Naive thymus-derived CD4-positive, alpha-beta T cell (primary cell): Measurements from ENCODE around the gene USP17L30. TPM values are rescaled to one million over a fixed set of nuclear protein-coding genes. Genes with fewer than 3 reads are reported as not detected.
"Not testable (repeated sequence)": the region's sequence is repeated elsewhere in the genome, so short reads cannot be mapped to it uniquely, and the experiment has no call there.

Source experiments
- ATAC-seq: fragments of 150-1000 bp; cut with Tn5 transposase; 2 replicates; pipeline ENCODE4 v1.10.0; 2021; ENCODE audit warnings: mild to moderate bottlenecking, moderate library complexity
- CTCF ChIA-PET: fragments of 350-600 bp; sonication (Branson Sonifier 250); formaldehyde crosslinking; loops from one replicate; lab custom pipeline; 2021; ENCODE audit warnings: antibody characterized with exemption; lab: Charles Lee
- POLR2A ChIA-PET: fragments of 350-600 bp; sonication (Branson Sonifier 250); formaldehyde crosslinking; loops from one replicate; lab custom pipeline; 2021; ENCODE audit warnings: antibody characterized with exemption, inconsistent platforms; lab: Charles Lee
- DNase-seq, 9 donors: peaks; one replicate each; pipeline versions ENCODE4 v3.0.0 to v3.0.0-alpha.2; 2020 to 2022; ENCODE audit warnings: mixed read lengths in 1 of 9
- H3K27ac ChIP-seq: one replicate; pipeline ENCODE4 v1.7.0; 2013; ENCODE audit warnings: mild to moderate bottlenecking, low read depth, low read length, moderate library complexity
- H3K27me3 ChIP-seq, 2 donors: one replicate each; pipeline ENCODE4 v1.7.0; 2013; ENCODE audit warnings: low read length in 2 of 2, mild to moderate bottlenecking in 2 of 2, moderate library complexity in 2 of 2; ENCODE audit not compliant: control insufficient read depth in 2 of 2, insufficient read depth in 2 of 2
- H3K36me3 ChIP-seq, 3 experiments: 1 replicate in 2 of 3; 2 replicates in 1 of 3; pipeline ENCODE4 v1.7.0; 2013; ENCODE audit warnings: low read length in 3 of 3, mild to moderate bottlenecking in 3 of 3, moderate library complexity in 1 of 3; ENCODE audit not compliant: insufficient read depth in 3 of 3, control insufficient read depth in 2 of 3
- H3K4me1 ChIP-seq, 2 donors: one replicate each; pipeline ENCODE4 v1.7.0; 2013; ENCODE audit warnings: low read length in 2 of 2, mild to moderate bottlenecking in 2 of 2, moderate library complexity in 1 of 2; ENCODE audit not compliant: control insufficient read depth in 2 of 2, insufficient read depth in 2 of 2
- H3K4me3 ChIP-seq: 2 replicates; pipeline ENCODE4 v1.7.0; 2013; ENCODE audit warnings: mild to moderate bottlenecking, low read length
- H3K9me3 ChIP-seq, 3 experiments: 1 replicate in 2 of 3; 2 replicates in 1 of 3; pipeline ENCODE4 v1.7.0; 2013; ENCODE audit warnings: low read length in 3 of 3; ENCODE audit not compliant: control insufficient read depth in 2 of 3
- H3K27ac Mint-ChIP-seq, 9 donors: one replicate each; pipeline ENCODE4 v1.8.0; 2020 to 2022; ENCODE audit warnings: mixed read lengths in 9 of 9, mild to moderate bottlenecking in 8 of 9, moderate library complexity in 5 of 9, inconsistent platforms in 2 of 9
- H3K27me3 Mint-ChIP-seq, 5 donors: one replicate each; pipeline ENCODE4 v1.8.0; 2021 to 2022; ENCODE audit warnings: mixed read lengths in 5 of 5, mild to moderate bottlenecking in 1 of 5
- H3K36me3 Mint-ChIP-seq, 5 donors: one replicate each; pipeline ENCODE4 v1.8.0; 2020 to 2022; ENCODE audit warnings: mixed read lengths in 5 of 5, mild to moderate bottlenecking in 3 of 5, inconsistent platforms in 1 of 5
- H3K4me1 Mint-ChIP-seq, 7 donors: one replicate each; pipeline ENCODE4 v1.8.0; 2020 to 2022; ENCODE audit warnings: mixed read lengths in 7 of 7, mild to moderate bottlenecking in 3 of 7, inconsistent platforms in 1 of 7
- H3K4me3 Mint-ChIP-seq, 10 donors: one replicate each; pipeline ENCODE4 v1.8.0; 2020 to 2022; ENCODE audit warnings: mild to moderate bottlenecking in 10 of 10, mixed read lengths in 10 of 10, moderate library complexity in 6 of 10, inconsistent platforms in 2 of 10
- H3K9me3 Mint-ChIP-seq, 11 donors: one replicate each; pipeline ENCODE4 v1.8.0; 2020 to 2022; ENCODE audit warnings: mixed read lengths in 11 of 11, mild to moderate bottlenecking in 4 of 11, inconsistent platforms in 1 of 11, moderate library complexity in 1 of 11
- intact Hi-C, 2 donors: fragments of 100-400 bp; cut with micrococcal nuclease; formaldehyde crosslinking; loops; one replicate each; pipeline ENCODE4 v1.15.1; 2023
- polyA plus RNA-seq, 2 donors: library from polyadenylated mRNA; unstranded; fragments of 300-500 nt; fragmentation: Illumina TruSeq; gene quantifications; one replicate each; pipeline ENCODE4 v1.2.3, GENCODE V29; 2021
- total RNA-seq, 6 experiments: library from RNA in 5 of 6; stranded (reverse) in 5 of 6; gene quantifications; 1 replicate in 5 of 6; 2 replicates in 1 of 6; pipeline ENCODE4 v1.2.3 and lab custom pipeline; 2021 to 2026

Gene USP17L30
- total and polyA plus RNA-seq, 7 experiments from 2014 or later: not detected

GRCh38 chr4:9389001-9389400, 26.1 kb downstream of the USP17L30 start:
- ATAC-seq, DNase-seq, H3K4me1 Mint-ChIP-seq, H3K27me3 ChIP-seq, H3K27ac ChIP-seq, H3K36me3 ChIP-seq, H3K36me3 Mint-ChIP-seq, POLR2A ChIA-PET, H3K27ac Mint-ChIP-seq, CTCF ChIA-PET, H3K9me3 Mint-ChIP-seq, H3K4me3 Mint-ChIP-seq, H3K9me3 ChIP-seq, H3K4me1 ChIP-seq, H3K4me3 ChIP-seq, intact Hi-C loops: not testable (repeated sequence)
- peaks cover 4 to 14% (median 9%) of the 10 kb centered on the region in 5 donors for H3K27me3 Mint-ChIP-seq

GRCh38 chr4:9405774-9406173, 42.8 kb downstream of the USP17L30 start:
- intact Hi-C loops, DNase-seq, H3K36me3 ChIP-seq, H3K4me1 ChIP-seq, H3K4me1 Mint-ChIP-seq, H3K27me3 ChIP-seq, CTCF ChIA-PET, H3K36me3 Mint-ChIP-seq, H3K27me3 Mint-ChIP-seq, H3K27ac ChIP-seq, POLR2A ChIA-PET, H3K4me3 Mint-ChIP-seq, H3K27ac Mint-ChIP-seq, ATAC-seq, H3K4me3 ChIP-seq, H3K9me3 ChIP-seq, H3K9me3 Mint-ChIP-seq: not testable (repeated sequence)

- H3K9me3 ChIP-seq, POLR2A ChIA-PET, H3K36me3 ChIP-seq, H3K27ac ChIP-seq, H3K4me3 ChIP-seq, H3K4me1 Mint-ChIP-seq, H3K4me1 ChIP-seq, H3K36me3 Mint-ChIP-seq, H3K27me3 ChIP-seq, H3K4me3 Mint-ChIP-seq, intact Hi-C loops, H3K27ac Mint-ChIP-seq, H3K9me3 Mint-ChIP-seq, ATAC-seq, DNase-seq, CTCF ChIA-PET, H3K27me3 Mint-ChIP-seq: not testable (repeated sequence)
These were observed 43.6 kb downstream of the USP17L30 start for GRCh38 chr4:9406491-9406890.

DNA sequence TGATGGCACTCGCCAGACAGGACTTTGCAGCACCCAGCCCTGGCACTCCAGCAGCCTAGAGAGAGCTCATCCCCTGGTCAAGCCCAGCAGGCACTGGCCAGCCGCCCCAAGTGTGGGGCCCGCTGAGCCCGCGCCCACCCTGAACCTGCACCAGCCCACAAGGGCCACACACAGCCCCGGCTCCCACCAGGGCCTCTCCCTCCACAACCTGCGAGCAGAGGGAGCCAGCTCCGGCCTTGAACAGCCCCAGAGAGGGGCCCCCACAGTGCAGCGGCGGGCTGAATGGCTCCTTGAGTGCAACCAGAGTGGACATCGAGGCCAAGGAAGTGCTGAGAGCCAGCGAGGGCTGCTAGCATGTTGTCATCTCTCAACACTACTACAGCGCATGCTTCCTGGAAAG, 46.9 kb downstream of the USP17L30 start:
- Mint-ChIP-seq H3K27me3 (peaks cover 0 to 4% (median under 1%) of the 10 kb centered on the region in 5 donors), H3K4me3 (no peak overlapping the region), H3K36me3 (no peaks in the 10 kb centered on the region), H3K9me3 (peaks cover 0 to 17% (median 5%) of the 10 kb centered on the region in 11 donors), H3K27ac (no peak overlapping the region), H3K4me1 (no peaks in the 10 kb centered on the region)
- intact Hi-C loops: no loop called here
- ATAC-seq: no peak
- no peak for DNase-seq
- H3K4me3 ChIP-seq: no peak overlapping the region
- no peaks in the 10 kb centered on the region for H3K9me3 ChIP-seq
- ChIA-PET POLR2A (no interaction called here), CTCF (no interaction called here)
- no peaks in the 10 kb centered on the region for H3K27me3 ChIP-seq
- H3K27ac ChIP-seq: no peak overlapping the region
- H3K36me3 ChIP-seq: no peaks in the 10 kb centered on the region
- no peaks in the 10 kb centered on the region for H3K4me1 ChIP-seq

Other genes starting within 250 kb of the USP17L30 start
- gene FAM90A26, start 192.7 kb upstream of the USP17L30 start, total RNA-seq: not detected
- gene FAM90A26, start 192.7 kb upstream of the USP17L30 start, polyA plus RNA-seq: not detected
- not detected for gene USP17L10, start 152.5 kb upstream of the USP17L30 start, total RNA-seq
- gene USP17L10, start 152.5 kb upstream of the USP17L30 start, polyA plus RNA-seq: not detected
- not detected for gene USP17L11, start 147.7 kb upstream of the USP17L30 start, total RNA-seq
- gene USP17L11, start 147.7 kb upstream of the USP17L30 start, polyA plus RNA-seq: not detected
- gene USP17L12, start 143.0 kb upstream of the USP17L30 start, total RNA-seq: not detected
- gene USP17L12, start 143.0 kb upstream of the USP17L30 start, polyA plus RNA-seq: not detected
- gene USP17L13, start 138.2 kb upstream of the USP17L30 start, total RNA-seq: not detected
- not detected for gene USP17L13, start 138.2 kb upstream of the USP17L30 start, polyA plus RNA-seq
- gene USP17L15, start 128.7 kb upstream of the USP17L30 start, total RNA-seq: not detected
- gene USP17L15, start 128.7 kb upstream of the USP17L30 start, polyA plus RNA-seq: not detected
- not detected for gene USP17L17, start 119.2 kb upstream of the USP17L30 start, total RNA-seq
- gene USP17L17, start 119.2 kb upstream of the USP17L30 start, polyA plus RNA-seq: not detected
- gene USP17L18, start 114.5 kb upstream of the USP17L30 start, total RNA-seq: not detected
- not detected for gene USP17L18, start 114.5 kb upstream of the USP17L30 start, polyA plus RNA-seq
- gene USP17L19, start 109.8 kb upstream of the USP17L30 start, total RNA-seq: not detected
- gene USP17L19, start 109.8 kb upstream of the USP17L30 start, polyA plus RNA-seq: not detected
- gene USP17L20, start 105.0 kb upstream of the USP17L30 start, total RNA-seq: not detected
- not detected for gene USP17L20, start 105.0 kb upstream of the USP17L30 start, polyA plus RNA-seq
- gene USP17L21, start 100.3 kb upstream of the USP17L30 start, total RNA-seq: not detected
- not detected for gene USP17L21, start 100.3 kb upstream of the USP17L30 start, polyA plus RNA-seq
- not detected for gene USP17L22, start 95.5 kb upstream of the USP17L30 start, total RNA-seq
- gene USP17L22, start 95.5 kb upstream of the USP17L30 start, polyA plus RNA-seq: not detected
- gene USP17L24, start 38.0 kb upstream of the USP17L30 start, total RNA-seq: not detected
- gene USP17L24, start 38.0 kb upstream of the USP17L30 start, polyA plus RNA-seq: not detected
- gene USP17L25, start 33.2 kb upstream of the USP17L30 start, total RNA-seq: not detected
- not detected for gene USP17L25, start 33.2 kb upstream of the USP17L30 start, polyA plus RNA-seq
- gene USP17L26, start 28.5 kb upstream of the USP17L30 start, total RNA-seq: not detected
- gene USP17L26, start 28.5 kb upstream of the USP17L30 start, polyA plus RNA-seq: not detected
- gene USP17L5, start 23.7 kb upstream of the USP17L30 start, total RNA-seq: not detected
- gene USP17L5, start 23.7 kb upstream of the USP17L30 start, polyA plus RNA-seq: not detected
- gene USP17L27, start 19.0 kb upstream of the USP17L30 start, total RNA-seq: not detected
- gene USP17L27, start 19.0 kb upstream of the USP17L30 start, polyA plus RNA-seq: not detected
- gene USP17L28, start 14.2 kb upstream of the USP17L30 start, total RNA-seq: not detected
- not detected for gene USP17L28, start 14.2 kb upstream of the USP17L30 start, polyA plus RNA-seq
- gene USP17L29, start 9.5 kb upstream of the USP17L30 start, total RNA-seq: not detected
- not detected for gene USP17L29, start 9.5 kb upstream of the USP17L30 start, polyA plus RNA-seq
- not detected for gene DEFB131A, start 81.3 kb downstream of the USP17L30 start, total RNA-seq
- not detected for gene DEFB131A, start 81.3 kb downstream of the USP17L30 start, polyA plus RNA-seq